Measurements from ENCODE around the gene DDR1. TPM values are rescaled to one million over a fixed set of nuclear protein-coding genes. Genes with fewer than 3 reads are reported as not detected.

DDR1 gene
- total RNA-seq (2014; rRNA removed; shearing (Covaris generic)) = 131 and 141 TPM in 2 replicates

- peak; percentile 76 for DNase-seq (ENCODE audit: low spot score)
- in situ Hi-C loops (cut with HindIII; ENCODE audit: low sequenced_read_pairs) = no loop called here
Observed at GRCh38 chr6:30883685-30884520, at the start of gene DDR1. Gene DDR1, plus strand, starts transcription at chr6:30884519. Its CDS starts 4,211 bp downstream, at chr6:30888730.

GRCh38 chr6:30834646-30835045 lies 49.7 kb upstream of the DDR1 start:
- in situ Hi-C loops (cut with HindIII; ENCODE audit: low sequenced_read_pairs) = no loop called here
- DNase-seq (ENCODE audit: low spot score) = no peak

- in situ Hi-C loops (cut with HindIII; ENCODE audit: low sequenced_read_pairs) = no loop called here
- DNase-seq (ENCODE audit: low spot score) = no peak
Observed at GRCh38 chr6:30835576-30835975, 48.7 kb upstream of the DDR1 start.

GRCh38 chr6:30836431-30836866 lies 47.9 kb upstream of the DDR1 start:
- in situ Hi-C loops (cut with HindIII; ENCODE audit: low sequenced_read_pairs) = no loop called here
- DNase-seq (ENCODE audit: low spot score) = no peak

- in situ Hi-C loops (cut with HindIII; ENCODE audit: low sequenced_read_pairs) = no loop called here
- no peak for DNase-seq (ENCODE audit: low spot score)
Observed at GRCh38 chr6:30836957-30837356, 47.4 kb upstream of the DDR1 start.

GRCh38 chr6:30837432-30837831 lies 46.9 kb upstream of the DDR1 start:
- DNase-seq (ENCODE audit: low spot score) = no peak
- in situ Hi-C loops (cut with HindIII; ENCODE audit: low sequenced_read_pairs) = no loop called here

GRCh38 chr6:30837870-30838269 lies 46.4 kb upstream of the DDR1 start:
- in situ Hi-C loops (cut with HindIII; ENCODE audit: low sequenced_read_pairs) = no loop called here
- DNase-seq (ENCODE audit: low spot score) = no peak

GRCh38 chr6:30839671-30840070 lies 44.6 kb upstream of the DDR1 start:
- DNase-seq (ENCODE audit: low spot score) = no peak
- in situ Hi-C loops (cut with HindIII; ENCODE audit: low sequenced_read_pairs) = no loop called here

- no peak for DNase-seq (ENCODE audit: low spot score)
- in situ Hi-C loops (cut with HindIII; ENCODE audit: low sequenced_read_pairs) = no loop called here
Observed at GRCh38 chr6:30840084-30840934, 44.0 kb upstream of the DDR1 start.

- no peak for DNase-seq (ENCODE audit: low spot score)
- in situ Hi-C loops (cut with HindIII; ENCODE audit: low sequenced_read_pairs) = no loop called here
Observed at GRCh38 chr6:30840935-30841643, 43.2 kb upstream of the DDR1 start.

- no peak for DNase-seq (ENCODE audit: low spot score)
Observed at GRCh38 chr6:30841644-30842504, 42.4 kb upstream of the DDR1 start.

GRCh38 chr6:30842754-30843610 lies 41.3 kb upstream of the DDR1 start:
- in situ Hi-C loops (cut with HindIII; ENCODE audit: low sequenced_read_pairs) = no loop called here
- no peak for DNase-seq (ENCODE audit: low spot score)

More at GRCh38 chr6:30841644-30842504, 42.4 kb upstream of the DDR1 start:
- in situ Hi-C loops (cut with HindIII; ENCODE audit: low sequenced_read_pairs) = no loop called here

- DNase-seq (ENCODE audit: low spot score) = no peak
- in situ Hi-C loops (cut with HindIII; ENCODE audit: low sequenced_read_pairs) = no loop called here
Observed at GRCh38 chr6:30843611-30843998, 40.7 kb upstream of the DDR1 start.

GRCh38 chr6:30844118-30844535 lies 40.2 kb upstream of the DDR1 start:
- DNase-seq (ENCODE audit: low spot score) = no peak
- in situ Hi-C loops (cut with HindIII; ENCODE audit: low sequenced_read_pairs) = no loop called here

- in situ Hi-C loops (cut with HindIII; ENCODE audit: low sequenced_read_pairs) = no loop called here
Observed at GRCh38 chr6:30845183-30845582, 39.1 kb upstream of the DDR1 start.

GRCh38 chr6:30847421-30847970 lies 36.8 kb upstream of the DDR1 start:
- in situ Hi-C loops (cut with HindIII; ENCODE audit: low sequenced_read_pairs) = no loop called here
- DNase-seq (ENCODE audit: low spot score) = no peak

More at GRCh38 chr6:30845183-30845582, 39.1 kb upstream of the DDR1 start:
- DNase-seq (ENCODE audit: low spot score) = no peak

GRCh38 chr6:30847971-30848436 lies 36.3 kb upstream of the DDR1 start:
- DNase-seq (ENCODE audit: low spot score) = no peak
- in situ Hi-C loops (cut with HindIII; ENCODE audit: low sequenced_read_pairs) = no loop called here

Data from G401 (cell line).